Activated naive CD4-positive, alpha-beta T cell treated with anti-CD3 and anti-CD28 coated beads, Interleukin-2, amount 10 ng/mL, durations not matched to agents 5 hours and 36 hours (primary cell): ENCODE measurements around the gene RPRML. TPM values are rescaled to one million over a fixed set of nuclear protein-coding genes. Genes with fewer than 3 reads are reported as not detected.

Experiments used
- microRNA-seq: library from miRNA; unstranded; fragments of <30 nt; microRNA quantifications from one replicate; pipeline ENCODE4 v1.2.0, GENCODE V29; 2022; ENCODE audit warnings: borderline microRNAs expressed, borderline replicate concordance
- total RNA-seq, 2 experiments: library from RNA; stranded (reverse); gene quantifications; one replicate each; pipeline ENCODE4 v1.2.3, GENCODE V29; 2021

The RPRML gene
- total RNA-seq = not detected

DNA sequence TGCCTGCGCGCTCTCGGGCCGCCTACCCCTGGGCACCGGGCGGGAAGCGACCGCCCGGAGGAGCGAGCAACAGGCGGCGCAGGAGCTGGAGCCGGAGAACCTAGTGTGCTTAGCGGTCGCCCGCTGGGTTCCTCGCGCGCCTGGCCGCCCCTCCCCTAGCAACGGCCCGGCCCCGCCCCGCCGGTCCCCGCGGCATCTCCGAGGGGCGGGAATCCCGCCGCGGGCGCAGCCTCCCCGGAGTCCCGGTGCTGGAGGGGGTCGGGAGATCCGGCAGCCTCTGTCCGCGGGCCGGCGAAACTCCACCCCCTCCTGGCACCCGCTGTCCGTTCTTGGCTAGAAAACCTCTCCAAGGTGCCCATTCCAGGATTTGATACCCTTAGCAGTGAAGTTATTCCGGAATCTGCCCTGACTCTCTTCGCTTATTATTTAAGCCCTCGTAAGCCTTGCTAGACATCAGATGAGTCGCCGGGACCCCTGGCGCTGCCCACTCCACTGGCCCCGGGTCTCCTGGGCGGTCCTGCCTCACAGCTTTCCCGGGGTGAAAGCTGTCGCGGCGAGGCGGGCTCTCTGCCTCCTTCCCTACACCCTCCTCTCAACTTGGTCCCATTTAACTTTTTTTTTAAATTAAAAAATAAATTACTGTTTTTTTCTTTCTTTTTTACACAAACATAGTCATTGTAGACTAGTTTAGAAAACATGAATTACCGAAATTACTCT lies at the start of gene RPRML:
TSS of gene RPRML (minus strand) at position 107 of the 717 bp plus-strand sequence. CDS start 246 bp downstream, outside the sequence.

Small RNA genes lying within 50 kb of the gene (microRNA-seq; reads per million reads assigned to microRNA genes)
- not detected for gene MIR5089

Other genes starting within 250 kb of the RPRML start
- gene WNT3, start 160.6 kb downstream of the RPRML start, total RNA-seq = not detected
- gene WNT9B, start 127.7 kb downstream of the RPRML start, total RNA-seq = not detected
- gene GOSR2, start 56.1 kb downstream of the RPRML start, total RNA-seq = 10 to 100 TPM; 51.6 to 56.3 TPM
- 10 to 100 TPM; 94.4 to 97.9 TPM for gene CDC27, start 210.0 kb upstream of the RPRML start, total RNA-seq
- not detected for gene MYL4, start 230.1 kb upstream of the RPRML start, total RNA-seq